Common myeloid progenitor, CD34-positive (primary cell): ENCODE results near the gene RHPN2.

Source experiments
- CTCF ChIA-PET: fragments of 350-600 bp; sonication (Branson Sonifier 250); formaldehyde crosslinking; loops from one replicate; lab custom pipeline; 2021; ENCODE audit warnings: antibody characterized with exemption; lab: Charles Lee
- POLR2A ChIA-PET: fragments of 350-600 bp; sonication (Branson Sonifier 250); formaldehyde crosslinking; loops from one replicate; lab custom pipeline; 2021; ENCODE audit warnings: antibody characterized with exemption; lab: Charles Lee
- DNase-seq, 3 donors: peaks; one replicate each; pipeline versions ENCODE4 v3.0.0 to v3.0.0-alpha.2; 2013
- H3K27ac ChIP-seq, 2 experiments: 1 replicate in 1 of 2; 2 replicates in 1 of 2; pipeline ENCODE4 v1.7.0; 2013; ENCODE audit warnings: inconsistent platforms in 2 of 2, low read length in 2 of 2, mild to moderate bottlenecking in 2 of 2, low read depth in 1 of 2, moderate library complexity in 1 of 2; ENCODE audit not compliant: severe bottlenecking in 2 of 2, insufficient read depth in 1 of 2, poor library complexity in 1 of 2
- H3K27me3 ChIP-seq, 5 experiments: replicated peaks in 2 of 5; 1 replicate in 3 of 5; 2 replicates in 2 of 5; pipeline versions ENCODE4 v1.6.1 to v1.7.0; 2013; ENCODE audit warnings: low read length in 4 of 5, mild to moderate bottlenecking in 2 of 5, moderate library complexity in 2 of 5, inconsistent platforms in 1 of 5; ENCODE audit not compliant: insufficient read depth in 5 of 5, control insufficient read depth in 4 of 5
- H3K36me3 ChIP-seq, 4 experiments: 1 replicate in 2 of 4; 2 replicates in 2 of 4; pipeline versions ENCODE4 v1.6.1 to v1.7.0; 2013; ENCODE audit warnings: low read length in 3 of 4, control low read depth in 1 of 4, mild to moderate bottlenecking in 1 of 4; ENCODE audit not compliant: control insufficient read depth in 4 of 4, insufficient read depth in 4 of 4
- H3K4me1 ChIP-seq, 4 experiments: 1 replicate in 3 of 4; 2 replicates in 1 of 4; pipeline versions ENCODE4 v1.6.1 to v1.7.1; 2013; ENCODE audit warnings: low read length in 3 of 4, mild to moderate bottlenecking in 3 of 4, control low read depth in 1 of 4, inconsistent platforms in 1 of 4, moderate library complexity in 1 of 4; ENCODE audit not compliant: control insufficient read depth in 4 of 4, insufficient read depth in 4 of 4; ENCODE audit errors: control extremely low read depth in 1 of 4
- H3K4me3 ChIP-seq, 7 experiments: 1 replicate in 4 of 7; 2 replicates in 3 of 7; pipeline versions ENCODE4 v1.5.1 to v1.7.0; 2013; ENCODE audit warnings: mild to moderate bottlenecking in 7 of 7, low read length in 6 of 7, moderate library complexity in 6 of 7, inconsistent platforms in 2 of 7, low read depth in 2 of 7, control low read depth in 1 of 7; ENCODE audit not compliant: insufficient read depth in 4 of 7, control insufficient read depth in 1 of 7; ENCODE audit errors: extremely low read depth in 1 of 7
- H3K9me3 ChIP-seq, 5 experiments: 1 replicate in 4 of 5; 2 replicates in 1 of 5; pipeline versions ENCODE4 v1.6.1 to v1.7.1; 2013; ENCODE audit warnings: low read length in 4 of 5, mild to moderate bottlenecking in 2 of 5, inconsistent platforms in 1 of 5, low read depth in 1 of 5, moderate library complexity in 1 of 5; ENCODE audit not compliant: control insufficient read depth in 4 of 5, insufficient read depth in 2 of 5; ENCODE audit errors: control extremely low read depth in 1 of 5
- WGBS: methylation state at CpG from one replicate; pipeline ENCODE4 v1.1.5; 2013; ENCODE audit not compliant: insufficient coverage; 5-methylcytosine and 5-hydroxymethylcytosine counted together

The RHPN2 gene

DNA sequence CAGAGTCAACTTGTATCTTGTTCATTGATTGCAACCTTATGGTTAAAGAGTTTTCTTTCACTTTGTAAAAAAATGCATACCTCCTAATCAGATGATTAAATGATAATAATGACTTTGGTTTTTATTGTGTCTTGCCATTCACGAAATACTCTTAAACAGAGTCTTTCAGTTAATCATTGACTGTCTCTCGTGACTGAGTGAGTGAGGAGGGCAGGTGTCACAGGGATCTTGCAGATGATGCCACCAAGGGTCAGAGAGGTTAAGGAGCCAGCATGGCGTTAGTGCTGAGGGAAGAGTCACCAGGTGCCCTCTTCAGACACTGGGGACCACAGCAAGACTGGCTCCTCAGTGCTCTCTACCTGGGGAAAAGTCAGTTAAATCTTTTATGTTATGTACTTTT is 24.3 kb upstream of the RHPN2 start:
- Histone ChIP-seq H3K27ac (no peak overlapping the region), H3K4me1 (no peaks in the 10 kb centered on the region), H3K9me3 (no peaks in the 10 kb centered on the region), H3K27me3 (no peaks in the 10 kb centered on the region), H3K36me3 (peaks cover 9 to 45% (median 17%) of the 10 kb centered on the region in 4 experiments), H3K4me3 (no peak overlapping the region)
- DNase-seq = no peak
- WGBS = 100% methylated on average over 3 of the region's 3 CpGs
- CTCF ChIA-PET = no interaction called here
- POLR2A ChIA-PET = no interaction called here

DNA sequence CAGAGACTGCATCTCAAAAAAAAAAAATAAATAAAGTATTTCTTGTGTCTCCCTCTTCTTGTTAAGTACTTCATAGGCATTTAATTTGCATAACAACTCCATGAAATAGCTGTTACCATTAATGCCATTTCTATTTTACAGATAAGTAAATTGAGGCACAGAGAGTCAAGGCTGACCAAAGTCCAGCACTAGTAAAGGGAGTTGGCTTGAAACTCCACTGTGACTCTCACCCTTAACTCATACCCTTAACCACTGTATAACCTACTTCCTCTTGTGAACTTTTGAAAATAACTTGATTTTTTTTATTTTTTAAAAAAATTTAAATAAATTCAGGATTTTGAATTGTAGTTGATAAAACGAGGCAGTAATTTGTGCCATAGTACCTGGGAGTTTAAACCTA is 22.3 kb upstream of the RHPN2 start:
- POLR2A ChIA-PET = no interaction called here
- Histone ChIP-seq H3K4me3 (no peak overlapping the region), H3K4me1 (peaks cover 4 to 5% (median 5%) of the 10 kb centered on the region in 4 experiments), H3K27ac (no peak overlapping the region), H3K9me3 (no peaks in the 10 kb centered on the region), H3K36me3 (peaks cover 5 to 30% (median 9%) of the 10 kb centered on the region in 4 experiments), H3K27me3 (no peaks in the 10 kb centered on the region)
- CTCF ChIA-PET = no interaction called here
- DNase-seq = no peak
- no CpG with 5 or more reads among the region's 1 CpG for WGBS

DNA sequence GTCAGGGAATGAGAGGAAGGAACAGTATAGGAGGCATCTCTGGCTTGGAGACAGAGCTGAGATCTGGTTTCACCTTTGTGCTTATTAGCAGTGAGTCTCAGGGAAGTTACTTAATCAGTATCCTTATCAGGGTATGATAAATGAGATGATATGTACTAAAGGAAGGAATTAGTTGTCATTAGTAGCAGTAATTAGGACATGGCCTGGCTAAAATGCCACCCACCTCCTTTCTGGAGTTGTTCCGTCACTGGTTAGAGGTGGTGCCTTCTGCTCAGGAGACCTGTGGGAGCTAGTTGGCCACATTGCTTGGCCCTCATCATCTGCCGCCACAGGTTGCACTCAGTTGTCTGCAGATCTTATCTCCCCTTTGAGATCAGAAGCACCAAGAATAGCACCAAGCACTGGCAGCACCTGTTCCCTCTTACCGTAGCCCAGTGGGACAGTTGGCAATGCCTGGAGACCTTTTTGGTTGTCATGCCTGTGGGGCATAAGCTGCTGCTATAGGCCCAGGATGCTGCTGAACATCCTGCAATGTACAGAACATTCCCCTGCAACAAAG is 21.0 kb upstream of the RHPN2 start:
- H3K4me3 ChIP-seq = no peak overlapping the region
- WGBS = 93% methylated on average over 3 of the region's 3 CpGs
- ChIA-PET CTCF (interaction anchor here (0.6 to 1.0 kb wide), 2 partner anchors 8 to 106 kb away, joined by 3 read pairs; no protein-coding TSS in a partner anchor), POLR2A (no interaction called here)
- H3K4me1 ChIP-seq = peaks cover 9 to 17% (median 11%) of the 10 kb centered on the region in 4 experiments
- H3K27me3 ChIP-seq = no peaks in the 10 kb centered on the region
- no peak for DNase-seq
- H3K36me3 ChIP-seq = peaks cover 1 to 20% (median 4%) of the 10 kb centered on the region in 4 experiments
- no peak overlapping the region for H3K27ac ChIP-seq
- no peaks in the 10 kb centered on the region for H3K9me3 ChIP-seq

DNA sequence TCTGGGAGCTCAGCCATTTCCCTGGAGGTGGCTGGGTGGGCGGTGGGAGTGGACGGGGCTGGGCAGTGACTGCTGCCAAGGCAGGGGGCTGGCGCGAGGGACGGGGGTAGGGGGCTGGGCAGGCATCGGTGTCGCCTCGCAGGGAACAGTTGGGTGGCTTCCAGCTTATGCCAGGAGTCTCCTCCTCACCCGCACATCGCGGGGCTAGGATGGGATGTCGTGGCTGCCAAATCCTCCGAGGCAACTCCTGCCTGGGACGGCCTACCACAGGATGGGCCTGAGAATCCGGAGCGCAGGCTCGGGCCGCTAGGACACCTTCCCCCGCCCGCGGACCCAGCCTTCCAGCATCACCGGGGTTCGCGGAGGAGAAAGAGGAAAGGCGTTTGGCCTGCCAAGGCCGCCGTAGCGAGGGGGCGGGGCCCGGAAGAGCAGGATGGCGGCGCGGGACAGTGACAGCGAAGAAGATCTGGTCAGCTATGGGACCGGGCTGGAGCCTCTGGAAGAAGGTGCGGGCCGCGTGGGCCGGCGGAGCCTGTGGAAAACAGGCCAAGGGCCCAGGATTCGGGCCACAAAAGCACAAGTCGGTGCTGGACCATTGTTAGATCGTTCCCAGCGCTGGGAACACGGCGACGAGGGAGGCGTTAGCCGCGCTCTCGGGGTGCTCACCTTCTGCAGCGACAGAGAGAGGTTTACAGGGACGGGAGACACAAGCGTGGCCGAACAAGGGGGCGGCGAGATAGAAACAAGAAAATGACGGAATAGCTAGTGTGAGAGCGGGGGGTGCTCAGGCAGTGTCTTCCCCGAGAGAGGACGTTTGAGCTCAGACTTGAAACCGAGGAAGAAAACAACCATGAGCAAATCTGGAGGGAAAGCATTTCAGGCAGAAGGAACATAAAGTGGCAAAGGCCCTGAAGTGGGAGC is 16.3 kb upstream of the RHPN2 start, which contains the start of gene GPATCH1:
GPATCH1 (plus strand) TSS at position 421 of the 921 bp plus-strand sequence; CDS start at position 434, 13 bp downstream.
- no peaks in the 10 kb centered on the region for H3K36me3 ChIP-seq
- H3K4me1 ChIP-seq = peaks cover 9 to 21% (median 16%) of the 10 kb centered on the region in 4 experiments
- H3K9me3 ChIP-seq = no peaks in the 10 kb centered on the region
- peaks cover 0 to 2% (median 0%) of the 10 kb centered on the region in 5 experiments for H3K27me3 ChIP-seq
- H3K27ac ChIP-seq = peak within 1 kb of the TSS; percentile 66 to 80
- CTCF ChIA-PET = interaction anchor here (1.1 kb wide), 1 partner anchor 105 kb away, joined by 4 read pairs; no protein-coding TSS in a partner anchor
- under 1% methylated on average over 55 of the region's 62 CpGs for WGBS
- peak within 1 kb of the TSS; percentile 95 to 100 (median 99) for H3K4me3 ChIP-seq
- POLR2A ChIA-PET = no interaction called here
- peak; percentile 75 to 87 (median 82) for DNase-seq

DNA sequence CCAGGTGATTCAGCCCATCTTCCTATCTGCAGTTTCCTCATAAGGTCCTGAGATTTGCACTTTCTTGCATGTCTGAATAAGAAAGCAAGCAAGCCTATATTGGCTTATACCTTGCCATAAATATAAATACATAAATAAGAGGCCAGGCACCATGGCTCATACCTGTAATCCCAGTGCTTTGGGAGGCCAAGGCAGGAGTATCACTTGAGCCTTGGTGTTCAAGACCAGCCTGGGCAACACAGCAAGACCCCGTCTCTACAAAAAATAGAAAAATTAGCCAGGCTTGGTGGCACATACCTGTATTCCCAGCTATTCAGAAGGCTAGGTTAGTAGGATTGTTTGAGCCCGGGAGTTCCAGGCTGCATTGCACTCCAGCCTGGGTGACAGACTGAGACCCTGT is 10.8 kb upstream of the RHPN2 start:
- no peaks in the 10 kb centered on the region for H3K36me3 ChIP-seq
- H3K9me3 ChIP-seq = no peaks in the 10 kb centered on the region
- H3K4me1 ChIP-seq = peaks cover 0 to 5% (median 3%) of the 10 kb centered on the region in 4 experiments
- ChIA-PET POLR2A (no interaction called here), CTCF (no interaction called here)
- DNase-seq = no peak
- no peak overlapping the region for H3K27ac ChIP-seq
- H3K4me3 ChIP-seq = no peak overlapping the region
- peaks cover 0 to 9% (median 4%) of the 10 kb centered on the region in 5 experiments for H3K27me3 ChIP-seq
- 100% methylated on average over 1 of the region's 2 CpGs for WGBS

DNA sequence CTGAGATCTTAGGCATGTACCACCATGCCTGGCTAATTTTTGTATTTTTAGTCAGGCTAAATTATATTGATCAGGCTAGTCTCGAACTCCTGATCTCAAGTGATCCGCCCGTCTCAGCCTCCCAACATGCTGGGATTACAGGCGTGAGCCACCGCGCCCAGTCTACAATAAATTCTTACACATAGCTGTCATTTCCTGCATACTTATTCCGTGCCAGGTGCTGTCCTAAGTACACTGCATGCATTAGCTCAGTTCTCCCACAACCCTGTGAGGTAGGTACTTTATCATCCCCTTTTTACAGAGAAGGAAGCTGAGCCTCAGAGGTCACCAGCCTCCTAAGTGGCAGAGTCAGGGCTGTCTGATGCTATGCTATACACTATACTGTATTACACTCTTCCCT is 7.2 kb upstream of the RHPN2 start:
- 93% methylated on average over 3 of the region's 7 CpGs for WGBS

More for the DNA sequence above, 7.2 kb upstream of the RHPN2 start:
- Histone ChIP-seq H3K27me3 (peaks cover 0 to 19% (median 9%) of the 10 kb centered on the region in 5 experiments), H3K36me3 (no peaks in the 10 kb centered on the region), H3K4me1 (no peaks in the 10 kb centered on the region), H3K9me3 (no peaks in the 10 kb centered on the region), H3K4me3 (no peak overlapping the region), H3K27ac (no peak overlapping the region)
- ChIA-PET POLR2A (no interaction called here), CTCF (no interaction called here)
- DNase-seq = no peak
